Neuronal stem cell (in vitro differentiated cells): ENCODE data around the gene NTSR1. TPM values are rescaled to one million over a fixed set of nuclear protein-coding genes. Genes with fewer than 3 reads are reported as not detected.

Source experiments
- DNase-seq: peaks from one replicate; pipeline ENCODE4 v3.0.0-alpha.2; 2013; ENCODE audit warnings: low spot score
- H2AFZ ChIP-seq: one replicate; pipeline ENCODE4 v1.6.1; 2013; ENCODE audit warnings: mild to moderate bottlenecking, low read length, inconsistent platforms
- H2AK5ac ChIP-seq: 2 replicates; pipeline ENCODE4 v1.6.1; 2013; ENCODE audit warnings: low read depth, mild to moderate bottlenecking, inconsistent platforms, low read length, moderate library complexity, mixed read lengths
- H2BK120ac ChIP-seq: 2 replicates; pipeline ENCODE4 v1.6.1; 2013; ENCODE audit warnings: low read depth, mild to moderate bottlenecking, inconsistent platforms, low read length, moderate library complexity, mixed read lengths
- H2BK12ac ChIP-seq: one replicate; pipeline ENCODE4 v1.6.1; 2013; ENCODE audit warnings: low read length, inconsistent platforms
- H2BK15ac ChIP-seq: 2 replicates; pipeline ENCODE4 v1.6.1; 2013; ENCODE audit warnings: mild to moderate bottlenecking, low read length, inconsistent platforms, mixed read lengths
- H2BK5ac ChIP-seq: one replicate; pipeline ENCODE4 v1.6.1; 2013; ENCODE audit warnings: inconsistent platforms, mild to moderate bottlenecking, low read length, moderate library complexity
- H3K14ac ChIP-seq: one replicate; pipeline ENCODE4 v1.6.1; 2013; ENCODE audit warnings: low read length, inconsistent platforms
- H3K18ac ChIP-seq: 2 replicates; pipeline ENCODE4 v1.6.1; 2013; ENCODE audit warnings: low read length, inconsistent platforms
- H3K23ac ChIP-seq: 2 replicates; pipeline ENCODE4 v1.6.1; 2013; ENCODE audit warnings: low read depth, mild to moderate bottlenecking, mixed read lengths, low read length, inconsistent platforms; ENCODE audit not compliant: poor library complexity
- H3K27ac ChIP-seq: replicated peaks from 3 replicates; pipeline ENCODE4 v1.5.1; 2013; ENCODE audit warnings: low read length, inconsistent platforms
- H3K27me3 ChIP-seq, 3 experiments: 2 replicates each; pipeline ENCODE4 v1.6.1; 2013; ENCODE audit warnings: low read length in 3 of 3, mild to moderate bottlenecking in 2 of 3, inconsistent platforms in 1 of 3, low read depth in 1 of 3, mixed read lengths in 1 of 3, moderate library complexity in 1 of 3; ENCODE audit not compliant: control insufficient read depth in 3 of 3, insufficient read depth in 3 of 3
- H3K36me3 ChIP-seq, 2 donors: replicated peaks in 1 of 2; 2 replicates each; pipeline ENCODE4 v1.6.1; 2013; ENCODE audit warnings: low read length in 2 of 2; ENCODE audit not compliant: control insufficient read depth in 2 of 2, insufficient read depth in 2 of 2
- H3K4ac ChIP-seq: 2 replicates; pipeline ENCODE4 v1.6.1; 2013; ENCODE audit warnings: inconsistent platforms, mild to moderate bottlenecking, low read length, moderate library complexity
- H3K4me1 ChIP-seq, 2 donors: 1 replicate in 1 of 2; 2 replicates in 1 of 2; pipeline ENCODE4 v1.6.1; 2013; ENCODE audit warnings: low read length in 2 of 2, low read depth in 1 of 2; ENCODE audit not compliant: control insufficient read depth in 2 of 2, insufficient read depth in 1 of 2
- H3K4me2 ChIP-seq: one replicate; pipeline ENCODE4 v1.6.1; 2013; ENCODE audit warnings: mild to moderate bottlenecking, low read length, inconsistent platforms; ENCODE audit not compliant: insufficient read depth, poor library complexity, severe bottlenecking
- H3K4me3 ChIP-seq, 2 donors: 2 replicates each; pipeline ENCODE4 v1.5.1; 2013; ENCODE audit warnings: low read length in 2 of 2, mild to moderate bottlenecking in 2 of 2, inconsistent platforms in 1 of 2, moderate library complexity in 1 of 2
- H3K79me1 ChIP-seq: one replicate; pipeline ENCODE4 v1.6.1; 2013; ENCODE audit warnings: low read depth, mild to moderate bottlenecking, inconsistent platforms, low read length, moderate library complexity
- H3K9ac ChIP-seq: one replicate; pipeline ENCODE4 v1.6.1; 2013; ENCODE audit warnings: mild to moderate bottlenecking, low read depth, low read length, inconsistent platforms; ENCODE audit not compliant: poor library complexity
- H3K9me3 ChIP-seq, 2 donors: replicated peaks in 1 of 2; 2 replicates each; pipeline versions ENCODE3 to v1.6.1; 2013; ENCODE audit warnings: low read length in 2 of 2, mild to moderate bottlenecking in 2 of 2, inconsistent platforms in 1 of 2, low read depth in 1 of 2, mixed read lengths in 1 of 2, moderate library complexity in 1 of 2; ENCODE audit not compliant: control insufficient read depth in 2 of 2, insufficient read depth in 1 of 2
- H4K8ac ChIP-seq: one replicate; pipeline ENCODE4 v1.6.1; 2013; ENCODE audit warnings: low read depth, mild to moderate bottlenecking, inconsistent platforms, low read length, moderate library complexity
- H4K91ac ChIP-seq: one replicate; pipeline ENCODE4 v1.6.1; 2013; ENCODE audit warnings: low read length, low read depth, mild to moderate bottlenecking, inconsistent platforms; ENCODE audit not compliant: poor library complexity
- WGBS, 2 donors: extraction: QIAGEN DNeasy Blood & Tissue Kit; methylation state at CpG; one replicate each; pipeline ENCODE4 v1.1.7; 2013; ENCODE audit warnings: missing lambda C conversion rate in 2 of 2, mixed read lengths in 1 of 2; ENCODE audit not compliant: insufficient read length in 2 of 2, insufficient replicate concordance in 1 of 2; ENCODE audit errors: extremely low coverage in 2 of 2; 5-methylcytosine and 5-hydroxymethylcytosine counted together
- polyA plus RNA-seq, 2 experiments: library from polyadenylated mRNA; stranded (reverse); fragments of 200-250 nt; gene quantifications; one replicate each; pipeline ENCODE4 v1.2.3, GENCODE V29; 2013

Gene NTSR1
- polyA plus RNA-seq (2013, experiment 1 of 2) = 0.28 TPM
- 0.21 TPM for polyA plus RNA-seq (2013, experiment 2 of 2)

- Histone ChIP-seq H3K23ac (peak within 1 kb of the TSS; percentile 94), H2BK15ac (peak within 1 kb of the TSS; percentile 67)
- DNase-seq = no peak
Measured at GRCh38 chr20:62708591-62709536, at the start of gene NTSR1. Gene NTSR1 (plus strand): TSS chr20:62708836. CDS start chr20:62709208, 372 bp downstream.

GRCh38 chr20:62659488-62660239, 49.0 kb upstream of the NTSR1 start:
- Histone ChIP-seq H3K4me2 (no peak overlapping the region), H3K79me1 (peaks cover 8% of the 10 kb centered on the region), H4K91ac (no peak overlapping the region), H2AK5ac (peak overlapping the region; percentile 42), H2BK12ac (no peak overlapping the region), H4K8ac (no peak overlapping the region), H3K36me3 (no peaks in the 10 kb centered on the region), H3K27me3 (peaks cover 0 to 41% (median 0%) of the 10 kb centered on the region in 3 experiments), H2BK5ac (no peak overlapping the region), H3K4me1 (peaks cover 8 to 12% of the 10 kb centered on the region in 2 donors), H3K9me3 (no peaks in the 10 kb centered on the region), H2BK120ac (peak overlapping the region; percentile 52), H3K27ac (no peak overlapping the region), H3K23ac (no peak overlapping the region), H3K18ac (peak overlapping the region; percentile 48), H2BK15ac (no peak overlapping the region), H3K4ac (no peak overlapping the region), H3K14ac (peak overlapping the region; percentile 47), H2AFZ (no peak overlapping the region), H3K9ac (no peak overlapping the region), H3K4me3 (no peak overlapping the region)
- WGBS, 2 donors = no CpG with 5 or more reads among the region's 29 CpGs
- DNase-seq = no peak

More at GRCh38 chr20:62708591-62709536, at the start of gene NTSR1:
- no peaks in the 10 kb centered on the region for H3K36me3 ChIP-seq
- no peak within 1 kb of the TSS for H2AFZ ChIP-seq
- peak within 1 kb of the TSS; percentile 75 for H2BK12ac ChIP-seq
- H3K27ac ChIP-seq = no peak within 1 kb of the TSS
- H3K4me2 ChIP-seq = peak within 1 kb of the TSS; percentile 73
- H3K9me3 ChIP-seq = peaks cover 0 to 8% of the 10 kb centered on the region in 2 donors
- H3K14ac ChIP-seq = peak within 1 kb of the TSS; percentile 75
- peak within 1 kb of the TSS; percentile 69 for H2AK5ac ChIP-seq
- H3K9ac ChIP-seq = no peak within 1 kb of the TSS
- H3K79me1 ChIP-seq = no peaks in the 10 kb centered on the region
- no peak within 1 kb of the TSS for H2BK5ac ChIP-seq
- no CpG with 5 or more reads among the region's 124 CpGs for WGBS, 2 donors
- peak within 1 kb of the TSS; percentile 72 for H4K8ac ChIP-seq
- peak within 1 kb of the TSS; percentile 92 for H3K18ac ChIP-seq
- H3K4me3 ChIP-seq = peak within 1 kb of the TSS in 1 of 2 donors; percentile 53
- H3K4me1 ChIP-seq = peaks cover 0 to 7% of the 10 kb centered on the region in 2 donors
- peak within 1 kb of the TSS; percentile 17 for H2BK120ac ChIP-seq
- H3K27me3 ChIP-seq = peaks cover 18 to 91% (median 37%) of the 10 kb centered on the region in 3 experiments
- no peak within 1 kb of the TSS for H4K91ac ChIP-seq
- H3K4ac ChIP-seq = peak within 1 kb of the TSS; percentile 53

- Histone ChIP-seq H2AK5ac (no peak overlapping the region), H3K27ac (no peak overlapping the region)
Measured at GRCh38 chr20:62660240-62660615, 48.4 kb upstream of the NTSR1 start.

More at GRCh38 chr20:62660240-62660615, 48.4 kb upstream of the NTSR1 start:
- Histone ChIP-seq H2BK120ac (no peak overlapping the region), H2BK12ac (no peak overlapping the region), H2BK15ac (no peak overlapping the region), H2AFZ (no peak overlapping the region), H2BK5ac (no peak overlapping the region), H3K14ac (peak overlapping the region; percentile 47), H3K9ac (no peak overlapping the region), H3K4me2 (no peak overlapping the region), H3K27me3 (peaks cover 0 to 46% (median 0%) of the 10 kb centered on the region in 3 experiments), H3K4me1 (peaks cover 8 to 12% of the 10 kb centered on the region in 2 donors), H3K9me3 (no peaks in the 10 kb centered on the region), H3K4me3 (no peak overlapping the region), H3K36me3 (no peaks in the 10 kb centered on the region), H3K18ac (peak overlapping the region; percentile 48), H3K4ac (no peak overlapping the region), H3K23ac (no peak overlapping the region), H3K79me1 (peaks cover 8% of the 10 kb centered on the region), H4K8ac (no peak overlapping the region), H4K91ac (no peak overlapping the region)
- DNase-seq = no peak
- no CpG with 5 or more reads among the region's 15 CpGs for WGBS, 2 donors
